ENCODE data around the gene RAD54L2. TPM values are rescaled to one million over a fixed set of nuclear protein-coding genes. Genes with fewer than 3 reads are reported as not detected.
"Not testable (repeated sequence)": the region's sequence is repeated elsewhere in the genome, so short reads cannot be mapped to it uniquely, and the experiment has no call there.

Gene RAD54L2
- total RNA-seq, 1 experiment from 2014 or later: 23.6 TPM

DNA sequence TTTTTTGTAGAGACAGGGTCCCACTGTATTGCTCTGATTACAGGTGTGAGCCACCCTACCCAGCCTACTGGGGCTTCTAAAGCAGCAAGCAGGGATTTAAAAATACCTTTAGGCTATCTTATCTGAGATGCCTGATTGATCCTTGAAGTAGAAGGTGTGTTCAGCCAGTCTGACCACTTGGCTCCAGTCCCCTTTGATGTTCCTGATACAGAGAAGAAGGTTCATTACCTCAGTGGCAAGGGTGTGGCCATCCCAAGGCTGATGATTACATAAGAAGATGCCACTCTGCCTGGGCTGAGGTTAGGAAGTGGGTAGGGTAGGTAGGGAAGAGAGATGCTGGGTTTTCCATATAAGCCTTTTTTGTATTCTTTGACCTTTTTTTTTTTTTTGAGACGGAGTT, 27.5 kb upstream of the RAD54L2 start:
- TF ChIP-seq, protein P1, sequence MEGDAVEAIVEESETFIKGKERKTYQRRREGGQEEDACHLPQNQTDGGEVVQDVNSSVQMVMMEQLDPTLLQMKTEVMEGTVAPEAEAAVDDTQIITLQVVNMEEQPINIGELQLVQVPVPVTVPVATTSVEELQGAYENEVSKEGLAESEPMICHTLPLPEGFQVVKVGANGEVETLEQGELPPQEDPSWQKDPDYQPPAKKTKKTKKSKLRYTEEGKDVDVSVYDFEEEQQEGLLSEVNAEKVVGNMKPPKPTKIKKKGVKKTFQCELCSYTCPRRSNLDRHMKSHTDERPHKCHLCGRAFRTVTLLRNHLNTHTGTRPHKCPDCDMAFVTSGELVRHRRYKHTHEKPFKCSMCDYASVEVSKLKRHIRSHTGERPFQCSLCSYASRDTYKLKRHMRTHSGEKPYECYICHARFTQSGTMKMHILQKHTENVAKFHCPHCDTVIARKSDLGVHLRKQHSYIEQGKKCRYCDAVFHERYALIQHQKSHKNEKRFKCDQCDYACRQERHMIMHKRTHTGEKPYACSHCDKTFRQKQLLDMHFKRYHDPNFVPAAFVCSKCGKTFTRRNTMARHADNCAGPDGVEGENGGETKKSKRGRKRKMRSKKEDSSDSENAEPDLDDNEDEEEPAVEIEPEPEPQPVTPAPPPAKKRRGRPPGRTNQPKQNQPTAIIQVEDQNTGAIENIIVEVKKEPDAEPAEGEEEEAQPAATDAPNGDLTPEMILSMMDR (IDR thresholded peaks at IDR 0.05; ENCODE audit: unreplicated experiment): no peak
- Mint-ChIP-seq H3K9me3 (ENCODE audit: low read depth, unreplicated experiment) (no peaks in the 10 kb centered on the region), H3K4me1 (ENCODE audit: low read depth, unreplicated experiment) (no peaks in the 10 kb centered on the region), H3K27me3 (ENCODE audit: unreplicated experiment) (no peaks in the 10 kb centered on the region), H3K4me3 (ENCODE audit: low read depth, unreplicated experiment) (no peak overlapping the region), H3K36me3 (ENCODE audit: insufficient read depth, unreplicated experiment) (no peaks in the 10 kb centered on the region), H3K27ac (ENCODE audit: unreplicated experiment) (no peak overlapping the region)
- no peak for DNase-seq
- no TSS peak for BruUV-seq (replicated peaks)
- CTCF ChIA-PET: no interaction called here
- intact Hi-C loops (cut with micrococcal nuclease; ENCODE audit: unreplicated experiment): no loop called here

DNA sequence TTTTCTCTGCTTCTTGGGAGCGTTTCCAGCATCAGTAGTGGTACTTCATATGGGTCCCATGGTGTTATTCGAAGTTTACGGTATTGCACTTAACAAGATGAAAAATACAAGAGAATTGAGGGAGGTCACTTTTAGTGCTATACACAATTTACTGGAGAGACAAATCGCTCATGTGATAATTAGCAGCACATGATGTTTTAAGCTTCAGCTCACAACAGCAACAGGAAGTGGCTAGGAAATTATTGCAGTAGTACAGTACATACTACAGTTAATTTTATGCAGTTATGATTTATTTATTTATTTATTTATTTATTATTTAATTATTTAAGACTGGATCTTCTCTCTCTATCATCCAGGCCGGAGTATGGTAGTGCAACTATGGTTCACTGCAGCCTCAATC, 24.3 kb upstream of the RAD54L2 start:
- DNase-seq: no peak
- no peak overlapping the region for H3K27ac Mint-ChIP-seq (ENCODE audit: unreplicated experiment)
- intact Hi-C loops (cut with micrococcal nuclease; ENCODE audit: unreplicated experiment): no loop called here
- TF ChIP-seq, protein P1 (IDR thresholded peaks at IDR 0.05; ENCODE audit: unreplicated experiment): no peak
- no peaks in the 10 kb centered on the region for H3K4me1 Mint-ChIP-seq (ENCODE audit: low read depth, unreplicated experiment)
- CTCF ChIA-PET: no interaction called here
- BruUV-seq (replicated peaks): no TSS peak
- H3K36me3 Mint-ChIP-seq (ENCODE audit: insufficient read depth, unreplicated experiment): no peaks in the 10 kb centered on the region
- peaks cover under 1% of the 10 kb centered on the region for H3K27me3 Mint-ChIP-seq (ENCODE audit: unreplicated experiment)
- no peaks in the 10 kb centered on the region for H3K9me3 Mint-ChIP-seq (ENCODE audit: low read depth, unreplicated experiment)
- no peak overlapping the region for H3K4me3 Mint-ChIP-seq (ENCODE audit: low read depth, unreplicated experiment)

DNA sequence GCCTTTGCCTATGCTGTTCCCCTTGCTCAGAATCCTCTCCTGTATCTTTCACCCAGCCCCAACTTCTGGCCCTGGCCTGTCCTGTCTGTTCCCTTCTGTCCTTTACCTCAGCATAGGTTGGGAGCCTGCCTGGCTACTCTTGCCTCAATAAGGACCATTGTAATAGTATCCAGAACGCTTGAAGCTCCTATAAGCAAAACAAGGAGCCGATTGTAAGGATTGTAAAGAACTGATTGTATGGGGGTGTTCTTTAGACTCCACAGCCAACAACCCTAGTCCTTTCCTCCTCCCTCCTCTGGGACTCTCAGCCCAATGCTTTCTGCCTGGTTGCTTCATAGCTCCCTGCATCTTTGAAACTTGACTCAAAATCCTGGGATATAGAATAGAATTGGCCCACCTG, 18.7 kb upstream of the RAD54L2 start:
- Mint-ChIP-seq H3K4me3 (ENCODE audit: low read depth, unreplicated experiment) (no peak overlapping the region), H3K27me3 (ENCODE audit: unreplicated experiment) (peaks cover 13% of the 10 kb centered on the region), H3K27ac (ENCODE audit: unreplicated experiment) (no peak overlapping the region), H3K36me3 (ENCODE audit: insufficient read depth, unreplicated experiment) (no peaks in the 10 kb centered on the region), H3K9me3 (ENCODE audit: low read depth, unreplicated experiment) (no peaks in the 10 kb centered on the region), H3K4me1 (ENCODE audit: low read depth, unreplicated experiment) (no peaks in the 10 kb centered on the region)
- no peak for DNase-seq
- TF ChIP-seq, protein P1 (IDR thresholded peaks at IDR 0.05; ENCODE audit: unreplicated experiment): no peak
- BruUV-seq (replicated peaks): no TSS peak
- CTCF ChIA-PET: interaction anchor here (0.6 to 1.0 kb wide), 2 partner anchors 21 to 30 kb away, joined by 3 to 5 read pairs; no protein-coding TSS in a partner anchor
- intact Hi-C loops (cut with micrococcal nuclease; ENCODE audit: unreplicated experiment): no loop called here

DNA sequence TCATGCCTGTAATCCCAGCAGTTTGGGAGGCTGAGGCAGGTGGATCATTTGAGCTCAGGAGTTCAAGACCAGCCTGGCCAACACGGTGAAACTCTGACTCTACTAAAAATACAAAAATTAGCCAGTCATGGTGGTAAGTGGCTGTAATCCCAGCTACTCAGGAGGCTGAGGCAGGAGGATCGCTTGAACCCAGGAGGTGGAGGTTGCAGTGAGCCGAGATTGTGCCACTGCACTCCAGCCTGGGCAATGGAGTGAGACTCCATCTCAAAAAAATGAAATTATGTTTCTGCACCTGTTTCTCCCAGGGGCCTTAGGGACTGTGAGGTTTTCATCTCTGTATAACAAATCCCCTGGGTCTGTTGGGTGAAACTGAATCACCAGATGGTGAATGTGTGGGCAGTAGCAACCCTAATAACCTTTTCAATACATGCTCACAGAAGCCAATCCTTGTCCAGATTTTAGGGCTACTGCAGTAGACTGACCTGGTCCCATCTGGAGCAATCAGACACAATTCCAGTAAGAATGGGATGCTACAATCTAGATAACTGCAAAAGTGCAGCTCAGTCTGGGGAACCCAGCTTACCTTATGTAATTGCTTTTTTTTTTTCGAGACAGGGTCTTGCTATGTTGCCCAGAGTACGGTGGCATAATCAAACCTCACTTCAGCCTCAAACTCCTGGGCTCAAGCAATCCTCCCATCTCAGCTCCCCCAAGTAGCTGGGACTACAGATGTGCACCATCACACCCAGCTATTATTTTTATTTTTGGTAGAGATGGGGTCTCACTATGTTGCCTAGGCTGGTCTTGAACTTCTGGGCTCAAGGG, 17.4 kb upstream of the RAD54L2 start:
- intact Hi-C loops (cut with micrococcal nuclease; ENCODE audit: unreplicated experiment); DNase-seq; H3K4me3 Mint-ChIP-seq (ENCODE audit: low read depth, unreplicated experiment); H3K27ac Mint-ChIP-seq (ENCODE audit: unreplicated experiment); H3K36me3 Mint-ChIP-seq (ENCODE audit: insufficient read depth, unreplicated experiment); BruUV-seq (replicated peaks); H3K9me3 Mint-ChIP-seq (ENCODE audit: low read depth, unreplicated experiment); H3K4me1 Mint-ChIP-seq (ENCODE audit: low read depth, unreplicated experiment): not testable (repeated sequence)
- CTCF ChIA-PET: interaction anchor here (0.7 kb wide), 1 partner anchor 22 kb away, joined by 3 read pairs; the partner anchor contains the start of gene DCAF1
- H3K27me3 Mint-ChIP-seq (ENCODE audit: unreplicated experiment): peaks cover 13% of the 10 kb centered on the region

Measured in Calu3 (cell line).